ENCODE data around the gene OR4N2.

- TF ChIP-seq CTCF (conservative IDR thresholded peaks at IDR 0.05 in 1 of 2, IDR thresholded peaks at IDR 0.05 in 1 of 2; ENCODE audit: low read depth in 1 of 2, low read length in 2 of 2), result no peak
- TF ChIP-seq EZH2 (IDR thresholded peaks at IDR 0.05; ENCODE audit: low read length, missing control alignments), result no peak
Observed at GRCh38 chr14:19801118-19801464, 2.5 kb upstream of the OR4N2 start.
